Measurements from ENCODE around the gene TMEM141.

GRCh38 chr9:136824496-136825225 lies 33.5 kb downstream of the TMEM141 start:
- no peak for TF ChIP-seq CTCF (conservative IDR thresholded peaks at IDR 0.05 in 1 of 2, IDR thresholded peaks at IDR 0.05 in 1 of 2; ENCODE audit: low read depth in 1 of 2, low read length in 2 of 2)
- no peak for TF ChIP-seq EZH2 (IDR thresholded peaks at IDR 0.05; ENCODE audit: low read length, missing control alignments)

Measured in fibroblast of lung (primary cell).